ENCODE results near the gene DGKH. TPM values are rescaled to one million over a fixed set of nuclear protein-coding genes. Genes with fewer than 3 reads are reported as not detected.
"Not testable (repeated sequence)": the region's sequence is repeated elsewhere in the genome, so short reads cannot be mapped to it uniquely, and the experiment has no call there.

DGKH gene
- total RNA-seq, 2 experiments from 2014 or later, result 15.2 to 15.8 TPM

GRCh38 chr13:42155251-42155650, 106.8 kb downstream of the DGKH start:
- Mint-ChIP-seq H3K36me3 (ENCODE audit: low read depth) (peaks cover 16% of the 10 kb centered on the region), H3K9me3 (no peaks in the 10 kb centered on the region), H3K4me3 (no peak overlapping the region), H3K27ac (no peak overlapping the region), H3K27me3 (no peaks in the 10 kb centered on the region), H3K4me1 (ENCODE audit: low read depth) (peaks cover 2% of the 10 kb centered on the region)
- ChIA-PET CTCF (no interaction called here), POLR2A (no interaction called here)
- DNase-seq (no peak), ATAC-seq (no peak)
- intact Hi-C loops (cut with micrococcal nuclease), result no loop called here
- TF ChIP-seq CTCF (IDR thresholded peaks at IDR 0.05), result no peak

GRCh38 chr13:42163338-42163737, 114.9 kb downstream of the DGKH start:
- H3K27ac Mint-ChIP-seq; intact Hi-C loops (cut with micrococcal nuclease); DNase-seq; ATAC-seq; H3K9me3 Mint-ChIP-seq; H3K27me3 Mint-ChIP-seq; H3K4me1 Mint-ChIP-seq (ENCODE audit: low read depth); H3K4me3 Mint-ChIP-seq; POLR2A ChIA-PET; CTCF ChIA-PET: not testable (repeated sequence)
- peaks cover 35% of the 10 kb centered on the region for H3K36me3 Mint-ChIP-seq (ENCODE audit: low read depth)

GRCh38 chr13:42163910-42164309, 115.5 kb downstream of the DGKH start:
- H3K27me3 Mint-ChIP-seq; H3K9me3 Mint-ChIP-seq; DNase-seq; intact Hi-C loops (cut with micrococcal nuclease); CTCF ChIA-PET; ATAC-seq; H3K27ac Mint-ChIP-seq; H3K4me1 Mint-ChIP-seq (ENCODE audit: low read depth); POLR2A ChIA-PET; H3K4me3 Mint-ChIP-seq: not testable (repeated sequence)
- peaks cover 37% of the 10 kb centered on the region for H3K36me3 Mint-ChIP-seq (ENCODE audit: low read depth)

GRCh38 chr13:42164557-42165125, 116.2 kb downstream of the DGKH start:
- intact Hi-C loops (cut with micrococcal nuclease), result no loop called here
- POLR2A ChIA-PET, result no interaction called here
- no peak for TF ChIP-seq CTCF (IDR thresholded peaks at IDR 0.05)
- Mint-ChIP-seq H3K4me3 (no peak overlapping the region), H3K4me1 (ENCODE audit: low read depth) (no peaks in the 10 kb centered on the region), H3K36me3 (ENCODE audit: low read depth) (peaks cover 38% of the 10 kb centered on the region), H3K27me3 (no peaks in the 10 kb centered on the region), H3K27ac (no peak overlapping the region), H3K9me3 (no peaks in the 10 kb centered on the region)
- ATAC-seq (no peak), DNase-seq (no peak)
- CTCF ChIA-PET, result no interaction called here

GRCh38 chr13:42168496-42168895, 120.0 kb downstream of the DGKH start:
- ChIA-PET POLR2A (interaction anchor here (0.6 kb wide), 2 partner anchors 9 to 61 kb away, joined by 3 to 4 read pairs; no protein-coding TSS in a partner anchor), CTCF (no interaction called here)
- H3K4me1 Mint-ChIP-seq (ENCODE audit: low read depth), result no peaks in the 10 kb centered on the region
- ATAC-seq (no peak), DNase-seq (no peak)
- H3K27ac Mint-ChIP-seq, result no peak overlapping the region
- no peaks in the 10 kb centered on the region for H3K27me3 Mint-ChIP-seq
- H3K36me3 Mint-ChIP-seq (ENCODE audit: low read depth), result peaks cover 26% of the 10 kb centered on the region
- no peaks in the 10 kb centered on the region for H3K9me3 Mint-ChIP-seq
- intact Hi-C loops (cut with micrococcal nuclease), result no loop called here
- no peak for TF ChIP-seq CTCF (IDR thresholded peaks at IDR 0.05)
- no peak overlapping the region for H3K4me3 Mint-ChIP-seq

- no peak overlapping the region for H3K4me3 Mint-ChIP-seq
- no peak for TF ChIP-seq CTCF (IDR thresholded peaks at IDR 0.05)
- no peaks in the 10 kb centered on the region for H3K9me3 Mint-ChIP-seq
- H3K36me3 Mint-ChIP-seq (ENCODE audit: low read depth), result peaks cover 36% of the 10 kb centered on the region
- no peak overlapping the region for H3K27ac Mint-ChIP-seq
- intact Hi-C loops (cut with micrococcal nuclease), result no loop called here
- H3K27me3 Mint-ChIP-seq, result no peaks in the 10 kb centered on the region
- ATAC-seq (no peak), DNase-seq (no peak)
- CTCF ChIA-PET, result interaction anchor here (1.5 kb wide), 1 partner anchor 8 kb away, joined by 4 read pairs; no protein-coding TSS in a partner anchor
- POLR2A ChIA-PET, result interaction anchor here (0.9 kb wide), 1 partner anchor 10 kb away, joined by 3 read pairs; no protein-coding TSS in a partner anchor
- H3K4me1 Mint-ChIP-seq (ENCODE audit: low read depth), result peaks cover 4% of the 10 kb centered on the region
Observed at GRCh38 chr13:42170029-42170428, 121.6 kb downstream of the DGKH start.
